HG03097 (cell line): ENCODE data around the gene FMN1.

Experiments
- ATAC-seq: cut with Tn5 transposase; IDR thresholded peaks from one replicate; pipeline ENCODE4 v1.9.1; 2021; ENCODE audit not compliant: unreplicated experiment, low FRiP score

FMN1 gene

GRCh38 chr15:33155691-33156420, 38.7 kb downstream of the FMN1 start:
- no peak for ATAC-seq

DNA sequence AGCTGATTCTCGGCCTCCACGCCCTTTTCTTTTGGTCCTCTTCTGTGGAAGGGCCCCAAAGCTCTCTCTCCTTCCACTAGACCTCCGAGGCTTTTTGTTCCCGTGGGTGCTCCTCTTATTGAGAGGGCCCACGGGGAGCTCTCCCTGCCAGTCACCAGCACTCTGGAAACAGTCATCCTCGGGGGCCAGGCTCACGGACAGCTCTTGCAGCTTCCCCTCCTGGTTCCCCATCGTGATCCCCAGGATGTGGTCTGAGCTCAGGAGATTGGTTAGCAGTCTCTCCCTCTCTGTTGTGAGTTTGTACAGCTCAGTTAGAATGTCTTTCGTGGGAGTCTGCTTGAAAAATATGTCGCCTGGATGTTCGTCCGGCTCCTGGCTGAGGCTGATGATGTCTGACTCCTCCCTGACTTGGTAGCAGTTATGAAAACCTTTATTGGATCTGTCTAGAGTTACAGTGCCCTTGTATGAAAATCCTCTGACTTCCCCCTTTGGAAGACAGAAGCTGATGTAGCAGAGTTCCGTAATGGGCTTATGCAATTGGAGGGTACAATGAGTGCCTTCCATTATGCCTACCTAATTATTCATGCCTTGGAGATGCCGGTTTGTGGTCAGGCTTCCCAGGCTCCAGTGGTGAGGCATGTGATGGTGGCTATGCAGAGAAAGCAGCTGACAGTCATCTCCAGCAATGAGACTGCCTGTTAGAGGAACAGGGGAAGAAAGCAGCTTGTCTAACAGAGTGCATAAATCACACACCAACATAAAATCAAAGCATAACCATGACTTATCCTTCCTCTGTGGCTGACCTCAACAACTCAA, 40.0 kb downstream of the FMN1 start:
- ATAC-seq = no peak

GRCh38 chr15:33153548-33153947, 41.0 kb downstream of the FMN1 start:
- no peak for ATAC-seq

DNA sequence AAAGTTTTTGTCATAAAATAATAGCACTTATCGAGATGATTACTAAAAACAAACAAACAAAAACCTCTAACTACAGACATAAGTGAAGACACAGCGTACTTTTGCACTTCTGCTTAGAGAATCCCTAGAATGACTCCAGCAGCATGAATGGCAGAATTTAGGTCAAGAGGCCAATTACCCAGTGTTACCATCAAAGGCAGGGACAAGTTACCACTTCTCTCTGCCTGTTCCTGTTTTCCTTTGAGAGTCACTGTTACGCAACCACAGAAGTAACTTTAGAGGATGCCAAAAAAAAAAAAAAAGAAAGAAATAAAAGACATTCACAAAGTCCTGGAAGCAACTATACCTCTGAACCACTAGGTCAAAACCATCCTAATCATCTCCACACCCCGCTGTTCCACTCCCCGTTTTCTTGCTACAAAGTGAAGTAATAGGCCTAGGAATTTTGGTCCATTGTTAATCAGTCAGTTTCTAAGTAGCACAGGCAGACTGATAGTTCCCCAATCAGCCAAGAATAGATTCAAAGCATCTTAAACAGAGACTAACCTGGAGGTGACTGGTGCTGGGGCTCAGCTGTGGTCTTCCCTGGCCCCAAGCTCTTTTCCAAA, 41.9 kb downstream of the FMN1 start:
- ATAC-seq = no peak

DNA sequence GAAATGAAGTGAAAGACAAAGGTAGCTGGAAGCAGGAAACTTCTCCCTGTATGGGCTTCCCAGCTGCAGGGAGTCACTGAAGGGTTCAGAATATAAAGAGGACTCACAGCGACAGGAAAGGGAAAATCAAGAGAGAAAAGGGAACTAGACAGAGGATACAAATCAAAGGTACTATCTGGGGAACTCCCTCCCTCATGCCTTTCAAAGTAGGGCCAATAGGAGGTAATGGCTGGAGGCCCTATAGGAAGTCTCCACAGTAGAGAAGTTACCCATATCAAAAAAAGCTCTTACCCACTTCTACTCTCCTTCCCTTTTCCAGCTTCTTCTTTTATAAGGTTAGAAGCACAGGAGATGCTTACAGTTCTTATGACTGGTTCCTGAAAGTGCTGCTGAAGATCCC, 43.5 kb downstream of the FMN1 start:
- ATAC-seq = no peak

GRCh38 chr15:33150431-33150941, 44.0 kb downstream of the FMN1 start:
- no peak for ATAC-seq

GRCh38 chr15:33149919-33150318, 44.6 kb downstream of the FMN1 start:
- no peak for ATAC-seq

- ATAC-seq = no peak
Measured at GRCh38 chr15:33148129-33148751, 46.3 kb downstream of the FMN1 start.

- no peak for ATAC-seq
Measured at GRCh38 chr15:33146051-33146450, 48.5 kb downstream of the FMN1 start.

DNA sequence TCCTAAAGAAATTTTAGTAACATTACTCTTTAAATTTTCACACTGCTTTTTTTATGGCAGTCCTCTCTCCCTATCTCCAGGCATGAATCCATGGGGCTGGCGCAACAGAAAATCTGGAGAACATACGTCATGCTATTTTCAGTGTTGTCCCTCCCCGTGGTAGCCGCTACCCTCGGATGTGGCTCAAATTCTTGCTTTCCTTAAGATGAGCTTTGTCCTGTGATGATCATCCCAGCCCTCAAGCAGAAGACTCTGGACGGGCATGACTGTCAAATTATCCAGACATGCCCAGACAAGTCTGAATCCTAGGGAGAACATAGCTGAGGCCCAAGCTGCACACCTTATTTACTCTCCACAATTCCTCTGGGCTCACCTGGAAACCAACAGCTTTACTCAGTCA, 49.1 kb downstream of the FMN1 start:
- ATAC-seq = no peak

DNA sequence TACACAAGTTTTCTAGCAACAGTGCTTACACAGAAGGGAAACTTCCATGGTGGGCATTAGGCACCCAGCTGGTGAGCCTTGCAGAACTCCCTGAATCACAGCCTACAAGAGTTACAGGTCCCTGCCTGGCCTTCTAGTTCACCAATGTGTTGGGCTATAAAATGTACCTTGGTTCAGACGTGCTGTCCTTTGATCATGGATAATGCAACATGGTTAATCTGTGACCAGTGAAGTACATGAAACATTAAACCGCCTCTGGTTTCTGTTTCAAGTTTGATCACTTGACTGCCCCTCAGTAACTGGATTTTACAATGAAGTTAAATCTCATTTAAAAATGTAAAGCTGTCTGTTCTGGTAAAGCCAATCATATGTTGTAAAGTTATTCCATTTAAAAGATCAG, 51.8 kb downstream of the FMN1 start:
- ATAC-seq = no peak

DNA sequence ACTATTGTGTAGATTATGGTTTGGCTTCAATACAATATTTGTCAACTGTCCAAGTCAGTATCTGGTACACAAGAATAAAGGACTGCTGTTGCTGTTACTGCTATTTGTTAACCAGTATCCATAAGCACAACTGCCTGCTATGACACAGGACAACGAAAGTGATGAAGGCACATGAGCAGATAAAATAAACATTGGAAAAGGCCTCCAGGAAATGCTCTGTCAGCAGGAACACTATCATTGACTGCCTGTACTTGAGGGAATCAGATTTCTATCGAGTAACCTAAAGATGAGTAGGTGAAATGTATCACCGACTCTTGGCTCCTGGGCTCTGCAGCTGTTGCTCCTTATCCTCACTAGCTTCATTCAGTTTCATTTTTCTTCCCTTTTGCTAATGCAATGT, 56.5 kb downstream of the FMN1 start:
- ATAC-seq = no peak

- ATAC-seq = no peak
Measured at GRCh38 chr15:33137101-33137500, 57.4 kb downstream of the FMN1 start.

GRCh38 chr15:33136353-33136752, 58.2 kb downstream of the FMN1 start:
- ATAC-seq = no peak

DNA sequence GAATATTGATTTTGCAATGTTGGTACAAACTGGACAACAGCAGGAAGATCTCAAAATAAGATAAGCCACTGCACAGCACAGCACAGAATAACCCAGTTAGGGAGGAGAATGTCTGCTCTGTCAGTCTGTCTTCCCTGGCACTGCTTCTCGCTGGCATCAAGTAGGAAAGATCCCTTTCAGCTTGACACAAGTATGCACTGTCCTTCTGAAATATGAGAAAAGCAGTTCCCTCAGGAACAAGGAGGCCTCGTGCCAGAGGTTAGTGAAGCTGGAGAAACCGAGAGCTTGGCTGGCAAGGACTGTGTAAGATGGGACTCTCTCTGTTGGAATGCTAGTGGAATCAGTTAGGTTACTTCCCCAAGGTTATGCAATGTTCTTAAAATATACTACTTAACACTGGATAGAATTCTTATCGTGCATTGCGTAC, 59.1 kb downstream of the FMN1 start:
- no peak for ATAC-seq

DNA sequence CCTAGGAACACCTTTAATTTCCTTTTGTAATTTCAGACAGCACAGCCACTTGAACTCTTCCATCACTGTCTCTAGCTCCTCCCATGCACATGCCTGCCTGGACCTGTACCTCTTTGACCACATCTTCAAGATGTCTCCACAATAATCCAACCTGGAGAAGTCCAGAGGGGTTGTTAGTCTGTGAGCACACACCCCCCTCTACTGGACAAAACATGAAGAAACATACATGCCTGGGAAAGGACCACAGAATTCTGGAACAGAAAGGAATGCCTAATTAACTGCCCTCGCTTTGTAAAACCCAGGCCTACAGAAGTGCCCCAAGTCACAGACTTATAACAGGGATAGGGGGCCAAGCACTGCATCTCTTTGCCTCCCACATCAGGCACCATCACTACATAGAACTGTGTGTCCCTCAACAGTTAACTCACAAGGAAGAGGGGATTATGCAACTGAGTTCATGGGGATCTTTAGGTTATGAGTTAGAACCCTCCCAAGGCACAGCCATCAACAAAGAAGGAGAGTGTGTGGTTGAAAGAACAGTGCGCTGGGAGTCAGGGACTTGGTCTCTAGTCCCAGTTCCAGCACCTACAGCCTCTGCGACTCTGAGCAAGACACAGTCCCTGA, 61.7 kb downstream of the FMN1 start:
- ATAC-seq = no peak

DNA sequence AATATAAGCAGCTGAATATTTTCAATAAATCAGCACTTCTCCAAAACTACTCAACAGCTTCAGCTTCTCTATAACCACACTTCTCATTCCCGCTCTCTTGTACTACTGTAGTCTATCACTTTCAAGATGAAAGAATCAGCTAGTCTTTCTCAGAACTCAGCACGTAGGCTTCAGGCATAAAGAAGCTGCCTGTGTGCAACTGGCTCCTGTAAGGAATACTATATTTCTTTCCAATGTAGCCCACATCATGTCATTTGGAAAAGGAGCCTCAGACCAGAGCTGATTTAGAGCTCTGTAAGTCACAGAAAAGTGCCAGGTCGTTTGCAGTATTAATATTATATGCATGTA, 62.3 kb downstream of the FMN1 start:
- ATAC-seq = no peak

DNA sequence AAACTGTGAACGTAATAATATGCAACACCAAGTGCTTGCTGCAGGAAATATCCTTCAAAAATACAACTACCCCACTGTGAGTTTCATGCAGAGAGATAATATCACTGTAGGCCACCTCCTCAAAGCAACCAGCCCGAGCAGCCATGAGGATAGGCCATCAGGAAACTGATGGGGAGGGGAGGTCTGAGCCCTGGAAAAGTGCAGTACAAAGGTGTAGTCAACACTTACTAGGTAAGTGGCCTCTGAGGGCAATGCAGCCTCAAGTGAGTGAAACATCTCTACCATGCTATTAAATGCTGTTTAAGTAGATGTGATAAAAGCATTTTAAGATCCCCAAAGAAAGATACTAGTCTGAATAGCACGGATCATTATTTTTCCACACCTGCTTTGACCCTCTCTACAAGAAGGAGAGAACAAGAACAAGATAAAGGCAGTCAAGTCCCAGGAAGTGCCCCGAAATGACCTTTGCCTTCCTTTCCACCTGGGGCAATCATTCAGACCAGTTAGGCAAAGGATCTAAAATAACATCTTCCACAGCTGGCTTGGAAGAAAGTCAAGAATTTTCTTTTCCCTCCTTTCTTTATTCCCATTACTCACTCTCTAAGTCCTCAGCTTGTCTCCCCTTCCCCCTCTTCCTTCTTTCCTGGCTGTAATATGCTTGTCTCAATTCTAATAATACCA, 62.8 kb downstream of the FMN1 start:
- ATAC-seq = no peak

GRCh38 chr15:33126559-33127290, 67.8 kb downstream of the FMN1 start:
- ATAC-seq = no peak
